ENCODE measurements around the gene FER. TPM values are rescaled to one million over a fixed set of nuclear protein-coding genes. Genes with fewer than 3 reads are reported as not detected.
A peak's percentile ranks its signal among the peaks of the same experiment; 100 is the strongest.
"Not testable (repeated sequence)": the region's sequence is repeated elsewhere in the genome, so short reads cannot be mapped to it uniquely, and the experiment has no call there.

Gene FER
- total RNA-seq: 17.0 and 29.5 TPM in 2 replicates

DNA sequence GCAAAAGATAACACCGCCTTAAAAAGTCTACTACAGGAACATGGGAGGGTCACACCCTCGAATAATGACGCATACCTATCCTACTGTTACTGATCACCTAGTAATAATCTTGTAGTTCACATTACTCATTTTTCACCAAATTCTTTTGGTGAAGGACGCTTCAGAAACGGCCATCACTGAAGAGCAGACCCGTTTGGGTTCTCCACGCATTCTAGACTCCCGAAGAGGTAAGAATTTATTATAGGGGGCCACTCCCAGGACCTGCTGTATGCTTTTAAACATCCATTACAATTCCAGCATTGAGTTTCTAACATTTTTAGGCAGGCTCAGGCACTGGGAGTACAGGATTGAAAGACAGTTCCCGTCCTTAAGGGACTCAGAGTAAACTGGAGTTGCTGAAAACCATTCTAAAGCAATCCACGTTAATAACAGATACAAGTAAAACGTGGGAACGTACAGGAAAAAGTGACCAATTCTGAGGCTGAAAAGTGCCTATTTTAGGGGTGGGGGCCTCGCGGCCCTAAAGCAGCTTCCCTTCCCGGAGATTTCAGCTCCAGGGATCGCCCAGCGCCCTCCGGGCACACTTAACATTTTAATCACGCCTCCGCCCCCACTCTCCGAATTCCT is at the start of gene FER:
FER (plus strand) TSS at position 124 of the 627 bp plus-strand sequence. CDS start 50,286 bp downstream, outside the sequence.
- DNase-seq (ENCODE audit: low read depth, low spot score): peak; percentile 24

DNA sequence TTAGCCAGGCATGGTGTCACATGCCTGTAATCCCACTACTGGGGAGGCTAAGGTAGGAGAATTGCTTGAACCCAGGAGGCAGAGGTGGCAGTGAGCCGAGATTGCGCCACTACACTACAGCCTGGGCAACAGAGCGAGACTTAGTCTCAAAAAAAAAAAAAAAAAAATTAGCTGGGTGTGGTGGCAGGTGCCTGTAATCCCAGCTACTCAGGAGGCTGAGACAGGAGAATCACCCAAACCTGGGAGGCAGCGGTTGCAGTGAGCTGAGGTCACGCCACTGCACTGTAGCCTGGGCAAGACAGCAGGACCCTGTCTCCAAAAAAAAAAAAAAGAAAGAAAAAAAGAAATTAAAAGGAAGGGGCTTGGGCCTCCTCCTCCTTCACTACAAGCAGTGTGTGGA is 47.3 kb upstream of the FER start:
- DNase-seq (ENCODE audit: low read depth, low spot score): not testable (repeated sequence)

- no peak for DNase-seq (ENCODE audit: low read depth, low spot score)
These were observed 46.8 kb upstream of the FER start for GRCh38 chr5:108700930-108701329.

- DNase-seq (ENCODE audit: low read depth, low spot score): no peak
These were observed 45.2 kb upstream of the FER start for GRCh38 chr5:108702546-108702945.

GRCh38 chr5:108703313-108703712 is 44.4 kb upstream of the FER start:
- no peak for DNase-seq (ENCODE audit: low read depth, low spot score)

DNA sequence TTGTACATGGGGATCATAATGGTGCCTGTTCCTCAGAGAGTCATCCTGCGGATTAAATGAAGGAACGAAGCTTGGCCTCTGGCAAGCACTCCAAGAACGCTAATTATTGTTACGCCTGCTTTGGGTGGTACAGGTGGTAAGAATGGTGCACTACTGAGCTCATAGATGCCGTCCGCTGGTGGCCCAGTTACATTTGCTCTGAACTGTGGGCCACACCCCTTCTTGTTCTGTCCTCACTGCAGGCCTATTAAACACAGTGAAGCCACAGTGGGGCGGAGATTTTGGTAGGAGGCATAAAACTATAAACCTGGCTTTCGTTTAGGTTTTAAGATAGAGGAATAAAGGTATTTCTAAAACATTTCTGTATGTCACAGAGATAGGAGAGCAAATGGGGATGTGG is 40.6 kb upstream of the FER start:
- no peak for DNase-seq (ENCODE audit: low read depth, low spot score)

DNA sequence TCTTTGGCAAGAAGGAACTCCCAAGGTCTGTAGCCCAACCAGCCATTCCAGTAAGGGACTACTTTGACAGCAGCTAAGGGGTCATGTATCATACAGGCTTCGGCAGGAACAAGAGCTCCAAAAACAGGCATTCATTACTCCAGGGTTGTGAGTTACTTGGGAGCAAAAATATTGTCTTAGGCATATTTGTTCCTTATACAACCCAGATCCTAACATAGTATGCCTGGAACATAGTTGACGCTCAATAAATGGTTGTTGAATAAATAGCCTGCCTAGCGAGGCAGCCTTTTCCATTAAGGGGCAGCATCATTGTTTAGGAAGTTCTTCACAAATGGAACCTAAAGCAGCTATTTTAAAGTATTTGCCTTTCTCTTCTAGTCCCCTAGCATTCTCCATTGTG is 35.8 kb upstream of the FER start:
- no peak for DNase-seq (ENCODE audit: low read depth, low spot score)

DNA sequence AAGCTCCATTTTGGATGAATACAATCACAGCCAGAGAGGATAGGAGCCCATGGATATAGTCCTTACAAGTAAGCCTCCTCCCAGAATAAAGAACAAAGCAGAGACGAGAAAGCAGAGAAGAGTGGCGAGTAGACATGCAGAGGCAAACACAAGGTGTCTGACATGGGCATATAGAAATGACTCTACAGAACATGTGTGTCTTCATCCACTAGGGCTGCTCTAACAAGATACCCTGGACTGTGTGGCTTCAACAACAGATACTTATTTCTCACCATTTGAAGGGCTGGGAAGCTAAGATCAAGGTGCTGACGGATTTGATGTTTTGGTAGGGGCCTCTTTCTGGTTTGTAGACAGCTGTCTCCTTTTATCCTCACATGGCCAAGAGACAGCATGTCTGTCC is 32.3 kb upstream of the FER start:
- no peak for DNase-seq (ENCODE audit: low read depth, low spot score)

DNA sequence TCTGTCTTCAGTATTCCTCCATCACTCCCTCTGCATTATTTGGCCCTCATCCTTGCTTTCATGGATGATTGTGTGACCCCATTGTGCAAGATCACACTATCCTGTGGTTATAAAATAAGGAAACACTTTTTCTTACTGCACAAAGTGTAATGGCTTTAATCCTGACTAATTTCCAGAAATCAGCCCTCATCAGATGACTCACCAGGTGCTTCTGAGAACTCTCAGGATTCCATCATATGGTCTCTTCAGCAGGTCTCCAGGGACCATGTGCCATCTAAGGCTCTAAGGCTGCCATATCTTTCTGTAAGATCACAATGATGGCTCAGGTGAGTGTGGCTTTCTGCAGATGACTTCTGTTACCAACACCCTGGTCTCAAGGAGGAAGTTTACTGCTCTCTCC is 27.3 kb upstream of the FER start:
- DNase-seq (ENCODE audit: low read depth, low spot score): no peak

GRCh38 chr5:108726446-108727235 is 21.1 kb upstream of the FER start:
- no peak for DNase-seq (ENCODE audit: low read depth, low spot score)

GRCh38 chr5:108727236-108727650 is 20.5 kb upstream of the FER start:
- DNase-seq (ENCODE audit: low read depth, low spot score): no peak

- peak; percentile 68 for DNase-seq (ENCODE audit: low read depth, low spot score)
These were observed 19.8 kb upstream of the FER start for GRCh38 chr5:108727651-108728565.

GRCh38 chr5:108728566-108729241 is 19.0 kb upstream of the FER start:
- no peak for DNase-seq (ENCODE audit: low read depth, low spot score)

GRCh38 chr5:108729242-108729615 is 18.5 kb upstream of the FER start:
- no peak for DNase-seq (ENCODE audit: low read depth, low spot score)

- DNase-seq (ENCODE audit: low read depth, low spot score): no peak
These were observed 16.9 kb upstream of the FER start for GRCh38 chr5:108730617-108731340.

GRCh38 chr5:108735790-108736189 is 11.9 kb upstream of the FER start:
- peak; percentile 20 for DNase-seq (ENCODE audit: low read depth, low spot score)

- no peak for DNase-seq (ENCODE audit: low read depth, low spot score)
These were observed 10.8 kb upstream of the FER start for GRCh38 chr5:108736855-108737254.

DNA sequence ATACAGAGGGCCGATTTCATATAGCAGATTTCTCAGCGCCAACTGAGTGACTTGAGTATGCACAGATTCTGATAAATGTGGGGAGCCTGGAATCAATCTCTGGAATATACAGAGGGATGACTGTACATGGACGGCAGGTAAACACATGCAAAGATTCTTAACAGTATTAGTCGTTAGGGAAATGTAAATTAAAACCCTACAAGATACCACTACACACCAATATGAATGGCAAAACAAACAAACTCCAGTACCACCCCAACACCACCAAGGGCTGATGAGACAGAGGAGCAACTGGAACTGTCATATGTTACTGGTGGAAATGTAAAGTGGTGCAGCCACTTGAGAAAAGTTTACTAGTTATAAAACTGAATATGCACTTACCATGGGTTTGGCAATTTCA is 8.3 kb upstream of the FER start:
- DNase-seq (ENCODE audit: low read depth, low spot score): no peak

- no peak for DNase-seq (ENCODE audit: low read depth, low spot score)
These were observed 7.8 kb upstream of the FER start for GRCh38 chr5:108739906-108740305.

GRCh38 chr5:108743319-108743718 is 4.4 kb upstream of the FER start:
- DNase-seq (ENCODE audit: low read depth, low spot score): no peak

DNA sequence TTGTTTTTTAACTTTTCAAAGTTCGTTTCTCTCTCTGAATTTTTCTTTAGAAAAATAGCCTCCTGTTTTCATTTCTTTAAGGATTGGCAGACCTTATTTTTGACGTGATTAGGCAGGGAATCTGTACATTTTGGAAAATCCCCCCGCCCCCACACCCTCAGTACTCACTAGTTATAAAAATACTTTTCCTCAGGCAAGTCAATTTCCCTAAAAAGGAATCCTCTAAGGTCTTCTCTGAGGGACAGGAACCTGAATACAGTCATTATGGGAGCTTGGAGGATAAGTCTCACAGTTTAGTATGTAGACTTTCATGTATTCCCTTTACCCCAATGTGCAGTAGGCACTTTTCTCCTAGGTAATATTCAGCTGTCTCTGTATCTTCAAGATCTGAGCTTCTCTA is 3.9 kb upstream of the FER start:
- no peak for DNase-seq (ENCODE audit: low read depth, low spot score)
